ENCODE data around the gene AQP1.

The AQP1 gene

GRCh38 chr7:30923009-30923773 lies 11.5 kb downstream of the AQP1 start:
- no peak for DNase-seq

- DNase-seq: no peak
These were observed 12.2 kb downstream of the AQP1 start for GRCh38 chr7:30923774-30924413.

DNA sequence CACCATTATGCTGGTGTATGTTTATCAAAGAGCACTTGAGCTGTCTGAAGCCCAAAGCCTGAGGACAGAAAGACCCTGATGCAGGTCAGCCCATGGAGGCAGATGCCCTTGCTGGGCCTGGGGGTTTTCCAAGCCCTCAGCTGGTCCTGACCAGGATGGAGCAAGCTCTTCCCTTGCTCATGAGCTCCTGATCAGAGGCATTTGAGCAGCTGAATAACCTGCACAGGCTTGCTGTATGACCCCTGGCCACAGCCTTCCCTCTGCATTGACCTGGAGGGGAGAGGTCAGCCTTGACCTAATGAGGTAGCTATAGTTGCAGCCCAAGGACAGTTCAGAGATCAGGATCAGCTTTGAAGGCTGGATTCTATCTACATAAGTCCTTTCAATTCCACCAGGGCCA lies 13.0 kb downstream of the AQP1 start:
- no peak for DNase-seq

DNA sequence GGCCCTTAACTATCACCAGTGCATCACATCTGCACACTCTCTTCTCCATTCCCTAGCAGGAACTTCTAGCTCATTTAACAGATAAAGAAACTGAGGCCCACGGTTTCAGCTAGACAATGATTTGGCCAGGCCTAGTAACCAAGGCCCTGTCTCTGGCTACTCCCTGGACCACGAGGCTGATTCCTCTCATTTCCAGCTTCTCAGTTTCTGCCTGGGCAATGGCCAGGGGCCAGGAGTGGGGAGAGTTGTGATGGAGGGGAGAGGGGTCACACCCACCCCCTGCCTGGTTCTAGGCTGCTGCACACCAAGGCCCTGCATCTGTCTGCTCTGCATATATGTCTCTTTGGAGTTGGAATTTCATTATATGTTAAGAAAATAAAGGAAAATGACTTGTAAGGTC lies 13.5 kb downstream of the AQP1 start:
- no peak for DNase-seq

- DNase-seq: no peak
These were observed 14.3 kb downstream of the AQP1 start for GRCh38 chr7:30925913-30926312.

- no peak for DNase-seq
These were observed 14.7 kb downstream of the AQP1 start for GRCh38 chr7:30926313-30926712.

DNA sequence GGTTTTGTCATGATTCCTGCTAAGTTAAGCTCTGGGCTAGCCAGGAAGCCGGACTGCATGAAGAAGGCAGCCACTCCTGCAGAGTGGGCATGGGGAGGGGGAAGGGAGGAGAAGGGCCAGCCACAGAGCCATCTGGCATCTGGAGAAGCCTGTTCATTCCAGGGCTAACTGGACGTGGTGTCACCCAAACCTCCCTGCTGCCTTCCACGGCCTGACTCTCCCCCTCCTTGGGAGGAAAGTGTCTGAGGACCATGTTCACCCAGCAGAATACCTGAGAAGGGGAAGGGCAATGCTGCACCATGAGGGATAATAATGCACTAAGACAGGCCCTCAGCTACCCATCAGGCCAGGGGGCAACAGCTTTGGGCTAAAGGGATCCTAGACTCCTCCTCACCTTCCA lies 15.4 kb downstream of the AQP1 start:
- no peak for DNase-seq

DNA sequence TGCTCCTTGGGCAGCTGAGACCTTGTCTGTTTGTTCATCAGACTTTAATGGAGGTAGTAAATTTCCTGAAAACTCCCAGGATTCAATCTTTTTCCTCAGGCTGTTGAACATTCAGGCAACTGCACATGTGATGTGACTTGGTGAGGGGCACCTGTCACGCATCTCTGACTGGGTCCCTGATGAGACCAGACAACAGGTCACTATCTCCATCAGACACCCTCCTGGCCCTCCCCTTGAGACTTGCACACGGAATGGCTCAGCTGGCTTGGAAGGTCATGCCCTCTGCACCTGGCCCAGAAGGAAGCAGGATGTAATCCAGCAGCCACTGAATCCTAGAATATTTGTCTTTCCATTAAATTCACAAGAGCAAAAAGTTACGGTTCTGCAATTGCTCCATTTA lies 15.9 kb downstream of the AQP1 start:
- DNase-seq: no peak

DNA sequence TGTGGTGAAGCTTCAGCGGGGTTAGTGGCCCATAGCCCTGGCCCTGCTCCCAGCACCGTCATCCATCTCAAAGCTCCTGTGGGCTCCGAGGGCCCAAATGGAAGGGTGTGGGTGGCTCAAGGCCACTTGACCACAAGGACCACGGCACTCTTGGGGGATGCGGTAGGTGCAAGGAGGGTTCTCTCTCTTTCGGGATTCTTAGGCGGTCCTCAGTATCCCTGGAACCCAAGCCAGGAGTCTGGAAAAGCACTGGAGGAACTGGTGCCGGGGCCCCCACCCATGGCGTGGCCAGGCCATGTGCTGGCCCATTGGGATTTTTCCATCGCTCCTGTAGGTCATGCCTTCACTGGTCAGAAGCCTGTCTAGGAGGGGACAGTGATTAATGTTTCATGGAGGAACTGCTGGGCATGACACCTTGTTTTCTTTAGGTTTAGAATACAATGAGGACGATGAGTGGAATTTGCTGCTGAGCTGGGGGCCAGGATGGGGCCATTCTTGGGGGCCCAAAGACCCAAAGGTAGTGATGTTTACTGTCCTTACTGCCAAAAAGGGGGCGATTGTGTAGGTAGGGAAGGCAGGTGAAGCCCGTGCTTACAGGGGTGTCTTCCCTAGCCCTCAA lies 16.7 kb downstream of the AQP1 start:
- no peak for DNase-seq

GRCh38 chr7:30929686-30930085 lies 18.0 kb downstream of the AQP1 start:
- no peak for DNase-seq

DNA sequence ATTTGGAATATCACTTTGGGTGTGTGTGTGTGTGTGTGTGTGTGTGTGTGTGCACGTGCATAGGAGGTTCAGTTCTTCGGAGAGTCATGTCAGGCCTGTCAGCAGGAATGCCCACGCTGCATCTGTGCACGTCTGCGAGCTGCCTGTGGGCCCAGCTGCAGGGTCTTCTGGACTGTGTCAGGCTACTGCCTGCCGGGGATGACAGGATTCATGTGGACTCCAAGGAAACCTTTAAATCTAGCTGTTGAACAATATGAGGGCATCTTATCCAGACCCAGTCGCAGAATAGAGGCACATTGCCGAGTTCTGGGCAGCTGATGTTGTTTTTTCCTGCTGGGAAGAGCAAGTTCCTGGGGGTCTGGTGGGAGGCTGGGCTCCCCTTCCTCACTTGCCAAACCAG lies 19.0 kb downstream of the AQP1 start:
- DNase-seq: no peak

DNA sequence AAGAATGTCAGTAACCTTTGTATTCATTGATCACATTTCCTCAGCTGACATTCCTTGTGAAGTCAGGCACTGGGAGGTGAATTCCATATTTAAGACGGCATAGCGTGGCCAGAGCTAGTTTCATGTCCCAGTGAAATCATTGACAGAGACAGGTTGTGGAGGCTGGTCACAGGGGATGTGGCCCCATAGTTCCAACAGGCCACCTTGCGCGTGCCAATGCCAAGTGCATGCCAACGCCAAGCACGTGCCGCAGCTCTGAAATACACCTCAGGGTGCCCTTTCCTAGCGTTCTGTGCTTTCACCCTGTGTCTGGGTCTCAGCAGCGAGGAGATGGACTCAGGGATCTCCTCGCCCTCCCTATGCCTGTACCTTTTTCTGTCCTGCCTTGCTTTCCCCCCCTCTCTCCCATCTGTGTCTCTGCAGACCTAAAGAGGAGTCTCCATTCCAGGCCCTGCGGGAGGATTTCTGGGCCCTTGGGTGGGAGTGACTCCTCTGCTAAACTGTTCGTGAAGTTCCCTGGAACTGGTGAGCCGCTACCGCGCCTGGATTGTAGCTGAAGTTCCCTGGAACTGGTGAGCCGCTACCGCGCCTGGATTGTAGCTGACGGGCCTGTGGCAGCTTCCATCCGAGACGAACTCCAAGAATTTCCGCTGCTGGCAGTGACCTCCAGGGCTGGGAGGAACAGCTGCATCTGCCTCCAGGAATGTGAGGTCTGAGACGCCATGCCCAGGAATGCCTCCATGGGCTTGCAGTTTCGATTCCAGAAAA lies 19.7 kb downstream of the AQP1 start:
- no peak for DNase-seq

- no peak for DNase-seq
These were observed 20.4 kb downstream of the AQP1 start for GRCh38 chr7:30931929-30932540.

DNA sequence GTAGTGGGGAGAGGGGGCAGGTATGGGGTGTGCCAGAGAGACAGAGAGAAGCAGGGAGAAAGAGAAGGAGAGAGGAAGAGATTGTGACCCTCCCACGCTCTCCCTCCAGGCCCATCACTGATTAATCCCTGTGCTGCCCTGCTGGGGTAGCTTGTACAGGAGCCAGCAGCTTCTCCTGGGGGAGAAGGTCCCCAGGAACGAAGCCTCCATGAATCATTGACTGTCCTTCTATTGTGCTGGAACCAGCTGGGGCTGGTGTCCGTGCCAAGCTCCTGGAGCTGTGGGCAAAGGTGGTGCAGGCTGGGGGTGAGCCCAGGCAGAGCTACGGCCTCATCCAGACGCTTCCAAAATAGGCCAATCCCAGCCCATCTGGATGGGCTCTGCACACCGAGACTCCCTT lies 20.9 kb downstream of the AQP1 start:
- no peak for DNase-seq

DNA sequence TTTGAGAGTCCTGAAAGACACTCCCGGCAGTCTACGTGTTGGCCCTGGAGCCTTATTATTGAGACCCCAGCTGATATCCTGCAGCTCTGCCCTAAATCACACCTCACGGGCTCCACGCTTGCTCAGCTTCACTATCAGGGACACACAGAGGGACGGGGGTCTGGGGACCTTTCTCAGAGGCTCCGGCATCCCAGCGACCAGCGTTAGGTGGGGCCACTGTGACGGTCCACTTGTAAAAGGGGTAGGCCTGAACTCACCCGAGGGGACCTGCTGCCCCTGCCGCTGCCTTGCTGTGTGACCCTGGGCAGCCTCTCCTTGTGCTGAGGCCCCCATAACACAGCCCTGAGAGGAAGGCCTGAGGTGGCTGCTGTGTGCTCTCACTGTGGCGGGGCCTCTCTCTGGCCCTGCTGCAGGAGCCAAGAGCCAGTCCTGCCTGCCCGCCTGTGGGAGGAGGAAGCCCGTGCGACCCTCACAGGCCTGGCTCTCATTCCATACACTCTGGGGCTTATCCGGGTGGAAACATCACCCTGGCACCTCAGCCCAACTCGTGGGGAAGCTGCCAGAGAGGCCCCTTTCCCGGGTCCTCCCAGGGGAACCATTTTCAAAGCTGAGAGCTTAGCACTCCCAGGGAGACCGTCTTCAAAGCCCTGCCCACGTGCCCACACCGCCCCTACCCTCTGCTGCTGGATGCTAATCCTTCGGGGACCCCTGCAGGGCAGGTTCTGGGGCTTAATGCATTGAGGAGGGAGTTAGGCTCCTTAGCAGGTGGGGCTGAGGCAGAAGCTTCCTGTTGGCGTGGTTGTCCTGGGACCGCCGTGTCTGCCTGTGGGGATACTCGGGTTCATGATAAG lies 21.7 kb downstream of the AQP1 start:
- DNase-seq: no peak

DNA sequence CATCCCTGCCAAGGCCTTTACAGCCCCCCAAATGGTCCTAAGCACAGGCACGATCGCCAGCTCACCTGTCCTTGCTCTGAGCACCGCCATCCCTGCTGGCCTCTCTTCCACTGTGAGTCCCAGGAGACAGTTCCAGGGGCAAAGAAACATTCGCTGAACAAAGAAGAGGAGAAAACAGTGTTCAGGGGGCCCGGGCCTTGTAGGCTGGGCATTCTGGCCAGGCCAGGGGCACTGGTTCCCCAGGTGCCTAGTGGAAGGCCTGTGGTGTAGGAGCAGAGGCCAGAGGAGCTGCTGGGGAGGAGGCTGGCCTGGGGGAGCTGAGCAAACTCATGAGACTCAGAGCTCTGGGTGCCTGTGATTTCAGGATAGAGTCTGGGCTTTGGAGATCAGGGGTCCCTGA lies 22.6 kb downstream of the AQP1 start:
- DNase-seq: no peak

- DNase-seq: no peak
These were observed 23.3 kb downstream of the AQP1 start for GRCh38 chr7:30934732-30935568.

DNA sequence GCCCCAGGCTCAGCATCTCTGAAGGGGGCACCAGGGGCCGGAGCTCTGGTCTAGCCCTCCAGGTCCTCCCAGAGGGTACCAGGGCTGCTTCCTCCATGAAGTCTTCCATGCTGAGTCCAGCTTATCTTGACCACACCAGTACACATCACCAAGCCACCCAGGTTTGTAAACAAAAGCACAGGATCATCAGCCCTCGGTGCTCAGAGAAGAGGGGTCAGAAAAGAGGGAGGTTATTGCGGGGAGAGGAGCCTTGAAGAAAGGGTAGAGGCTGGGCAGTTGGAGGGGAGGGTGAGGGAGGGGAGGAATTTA lies 23.9 kb downstream of the AQP1 start:
- no peak for DNase-seq

GRCh38 chr7:30936650-30937245 lies 25.1 kb downstream of the AQP1 start:
- DNase-seq: no peak

- DNase-seq: no peak
These were observed 25.8 kb downstream of the AQP1 start for GRCh38 chr7:30937416-30937815.

Measured in DMS79 (cell line).